DMS53 (cell line): ENCODE results near the gene TNIK.

Experiments
- DNase-seq: peaks from one replicate; lab custom pipeline; 2025; lab: John Stamatoyannopoulos, UW

The TNIK gene

DNA sequence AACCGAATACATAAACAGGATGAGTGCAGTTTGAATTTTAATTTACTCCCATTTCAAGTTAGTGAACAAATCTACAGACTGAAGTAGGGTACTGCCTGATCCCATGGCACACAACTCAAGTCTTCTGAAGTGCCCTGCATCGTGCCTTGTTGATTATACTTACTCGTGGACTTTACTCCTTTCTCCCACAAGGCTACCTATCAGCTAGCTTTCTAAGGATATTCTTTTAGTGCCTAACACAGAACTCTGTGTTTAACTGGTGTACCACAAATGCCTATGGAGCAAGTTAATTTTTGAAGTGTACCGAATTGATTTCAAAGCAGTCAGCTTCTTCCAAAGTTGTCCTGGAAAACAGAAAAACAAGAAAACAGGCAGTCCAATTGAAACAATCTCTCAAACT, 119.8 kb downstream of the TNIK start:
- DNase-seq, result peak; percentile 9

GRCh38 chr3:171339598-171339997, 120.6 kb downstream of the TNIK start:
- DNase-seq, result no peak

DNA sequence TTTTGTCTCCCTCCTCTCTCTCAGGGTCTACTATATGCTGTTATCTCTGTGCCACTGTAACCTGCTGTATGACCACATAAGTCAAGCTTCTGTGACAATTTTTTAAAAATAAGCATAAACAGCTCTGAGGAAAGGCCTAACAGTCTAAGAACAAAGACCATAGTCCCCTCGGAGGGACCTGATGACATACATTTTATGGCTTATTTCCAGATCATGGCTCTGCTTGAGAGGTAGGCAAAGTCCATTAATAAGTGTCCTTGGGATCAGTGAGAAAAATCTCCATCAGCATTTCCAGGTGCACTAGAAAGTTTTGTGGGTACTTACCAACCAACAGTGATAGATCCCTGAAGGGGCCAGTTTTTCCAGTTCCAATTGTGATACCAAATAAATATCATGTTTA, 123.8 kb downstream of the TNIK start:
- DNase-seq, result peak; percentile 26

DNA sequence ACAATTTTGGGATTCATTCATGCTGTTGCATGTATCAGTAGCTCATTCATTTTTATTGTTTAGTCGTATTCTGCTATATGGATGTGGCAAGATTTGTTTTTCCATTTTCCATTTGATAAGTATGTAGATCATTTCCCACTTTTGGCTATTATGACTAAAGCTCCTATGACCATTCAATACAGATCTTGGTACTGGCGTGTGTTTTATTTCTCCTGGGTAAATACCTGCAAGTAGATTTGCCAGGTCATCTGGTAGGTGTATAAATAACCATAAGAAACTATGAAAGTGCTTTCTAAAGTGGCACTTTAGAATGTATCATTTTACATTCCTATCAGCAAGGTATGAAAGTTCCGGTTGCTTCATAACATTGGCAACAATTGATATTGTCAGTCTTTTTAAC, 124.6 kb downstream of the TNIK start:
- DNase-seq, result peak; percentile 37

DNA sequence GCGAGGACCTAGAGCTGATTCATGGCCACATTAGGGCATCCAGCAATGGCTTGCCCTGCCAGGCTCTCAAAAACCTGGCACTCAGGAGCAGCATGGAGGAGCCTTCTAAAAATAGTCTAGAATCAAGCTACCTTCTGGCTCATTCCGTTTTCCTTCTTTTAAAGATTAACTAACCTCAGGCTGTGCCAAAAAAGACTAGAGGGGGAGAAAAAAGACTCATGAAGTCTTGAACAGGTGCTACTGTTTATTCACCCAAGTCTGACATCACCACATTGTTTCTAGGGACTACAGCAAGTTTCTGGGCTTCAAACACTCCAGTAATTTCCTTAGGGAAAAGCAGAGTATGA, 125.8 kb downstream of the TNIK start:
- peak; percentile 83 for DNase-seq

GRCh38 chr3:171333784-171334464, 126.3 kb downstream of the TNIK start:
- peak; percentile 37 for DNase-seq

DNA sequence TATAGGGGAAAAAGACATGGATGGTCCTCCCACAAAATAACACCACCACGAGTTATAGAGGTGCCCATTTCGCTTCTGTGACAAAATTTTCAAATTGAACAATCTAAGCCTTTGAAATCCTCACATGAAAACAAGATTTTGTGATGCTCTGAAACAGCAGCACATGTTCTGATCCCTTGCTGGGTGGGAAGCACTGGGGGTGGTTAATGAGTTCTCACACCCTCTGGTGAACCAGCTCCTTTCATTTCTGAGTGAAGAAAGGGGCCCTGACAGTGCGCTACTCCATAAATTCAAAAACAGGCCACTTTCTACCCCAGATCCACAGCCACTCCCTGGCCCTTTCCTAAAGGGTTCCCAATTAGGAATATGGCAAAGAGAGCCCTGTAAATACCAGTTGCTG, 129.3 kb downstream of the TNIK start:
- no peak for DNase-seq

- DNase-seq, result no peak
These were observed 130.5 kb downstream of the TNIK start for GRCh38 chr3:171329746-171330145.

GRCh38 chr3:171328419-171329082, 131.7 kb downstream of the TNIK start:
- DNase-seq, result peak; percentile 25

DNA sequence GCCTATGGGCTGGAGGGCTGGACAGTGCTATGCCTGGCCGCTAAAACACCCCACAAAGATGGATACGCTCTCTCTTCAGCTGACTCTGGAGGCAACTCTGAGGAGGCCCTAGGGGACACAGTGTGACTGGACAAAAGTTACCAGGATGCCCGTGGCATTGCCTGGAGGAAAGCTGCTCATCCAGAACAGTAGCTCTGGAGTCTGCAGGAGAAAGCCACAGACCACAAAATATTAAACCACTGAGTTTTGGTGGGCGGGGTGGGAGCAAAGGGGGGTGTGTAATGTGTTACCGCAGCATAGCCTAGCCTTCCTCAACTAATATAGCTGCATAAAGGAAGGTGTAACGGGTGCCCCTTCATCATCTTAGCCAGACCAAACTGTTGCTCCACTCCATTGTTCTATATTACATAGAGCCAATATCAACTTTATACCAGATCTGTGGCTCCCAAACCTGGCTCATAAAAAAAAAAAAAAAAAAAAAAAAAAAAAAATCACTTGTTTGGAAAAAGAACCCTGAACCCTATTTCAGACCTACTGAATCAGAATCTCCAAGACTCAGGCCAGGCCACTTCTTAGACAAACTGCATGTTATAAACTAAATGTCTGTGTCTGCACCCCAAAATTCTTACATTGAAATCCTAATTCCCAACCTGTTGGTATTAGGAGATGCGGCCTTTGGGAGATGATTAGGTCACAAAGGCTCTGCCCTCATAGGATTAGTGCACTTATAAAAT, 132.6 kb downstream of the TNIK start:
- DNase-seq, result no peak

DNA sequence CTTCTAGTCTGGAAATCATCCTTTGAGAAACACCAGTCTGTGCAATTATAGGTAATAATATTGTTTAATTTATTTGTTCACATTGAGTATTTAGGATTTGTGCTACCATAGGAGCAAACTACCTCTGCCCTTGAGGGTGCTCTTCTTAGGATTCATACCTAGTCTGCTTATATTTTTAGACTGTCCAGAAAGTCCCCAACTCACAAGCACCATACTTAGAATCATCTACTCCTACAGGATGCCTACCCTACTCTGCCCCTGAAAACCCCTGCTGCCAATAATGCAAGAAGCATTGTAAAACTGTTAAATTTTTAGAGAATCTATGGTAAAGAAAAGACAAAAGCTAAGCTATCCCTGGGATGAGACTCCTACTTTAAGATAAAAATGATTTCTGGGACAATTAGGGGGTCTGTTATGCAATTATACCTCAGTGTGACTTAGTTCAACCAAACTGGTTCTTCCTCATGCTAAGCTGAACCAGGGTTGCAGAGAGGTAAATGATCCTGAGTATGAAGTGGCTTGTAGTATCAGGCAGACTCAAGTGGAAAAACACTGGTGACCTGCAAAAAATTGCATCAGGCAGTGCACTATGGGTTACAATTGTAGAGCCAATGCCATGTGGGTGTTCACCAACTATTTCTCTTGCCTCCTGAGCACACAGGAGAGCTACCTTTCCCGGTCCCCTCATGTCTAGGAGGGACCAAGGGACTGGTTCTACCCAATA, 133.3 kb downstream of the TNIK start:
- peak; percentile 4 for DNase-seq

DNA sequence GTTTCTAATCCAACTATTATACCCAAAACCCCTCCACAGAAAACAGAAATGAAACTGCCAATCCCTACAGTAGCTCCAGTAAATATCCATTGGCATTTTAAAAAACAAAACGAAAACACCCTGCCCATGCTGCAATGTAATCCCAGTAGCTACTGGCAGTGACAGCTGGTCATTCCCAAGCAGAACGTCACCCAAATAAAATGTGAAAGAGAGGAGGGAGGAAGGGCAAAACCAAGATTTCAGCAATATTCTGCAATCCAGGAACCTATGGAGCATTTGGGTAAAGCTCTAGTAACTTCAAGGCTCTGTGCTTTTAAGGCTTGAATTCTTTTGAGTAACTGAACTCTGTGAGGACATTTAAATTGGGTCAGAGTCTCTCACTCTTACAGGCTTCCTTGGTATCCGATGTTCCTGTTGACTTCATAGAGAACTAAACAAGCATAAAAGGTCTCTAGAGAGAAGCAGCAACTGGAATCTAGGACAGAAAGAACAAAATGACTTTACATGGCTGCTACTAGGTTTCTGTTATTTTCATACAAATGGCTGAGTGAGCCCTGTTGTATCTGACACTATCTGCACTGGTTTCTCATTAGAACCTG, 136.2 kb downstream of the TNIK start:
- DNase-seq, result no peak

DNA sequence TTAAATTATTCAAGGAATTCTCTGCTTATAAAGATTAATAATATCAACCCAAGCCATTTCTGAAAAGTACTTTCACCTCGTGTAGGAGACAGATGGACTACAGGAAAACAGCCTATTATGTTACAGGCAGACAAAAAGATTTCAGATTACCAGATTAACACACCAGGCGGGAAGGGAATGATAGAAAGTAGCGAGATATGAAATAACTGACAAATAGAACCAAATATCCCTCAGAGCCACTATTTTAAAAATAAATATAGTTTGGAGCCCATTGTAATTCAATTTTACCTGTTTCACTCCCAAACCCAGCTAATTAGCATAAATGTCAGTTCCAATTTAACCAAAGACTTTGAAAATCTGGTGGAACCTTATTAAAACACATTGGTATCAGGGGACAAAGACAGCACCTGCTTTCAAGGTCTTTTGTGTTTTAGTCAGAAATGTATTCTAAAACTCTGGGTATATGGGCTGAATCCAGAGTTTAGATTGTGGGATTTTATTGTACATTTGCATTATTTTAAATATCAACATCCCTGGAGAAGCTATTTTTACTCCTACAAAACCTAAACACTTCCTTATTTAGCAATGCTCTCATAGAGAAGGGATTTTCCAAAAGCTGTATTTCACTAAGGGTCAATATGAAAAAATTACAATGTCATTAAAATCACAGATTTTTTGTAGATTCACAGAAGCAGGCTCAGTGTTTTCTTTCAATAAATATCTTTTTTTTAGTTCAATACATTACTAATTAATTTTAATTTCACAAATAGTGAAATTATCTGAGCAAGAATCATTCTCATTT, 138.4 kb downstream of the TNIK start:
- no peak for DNase-seq

DNA sequence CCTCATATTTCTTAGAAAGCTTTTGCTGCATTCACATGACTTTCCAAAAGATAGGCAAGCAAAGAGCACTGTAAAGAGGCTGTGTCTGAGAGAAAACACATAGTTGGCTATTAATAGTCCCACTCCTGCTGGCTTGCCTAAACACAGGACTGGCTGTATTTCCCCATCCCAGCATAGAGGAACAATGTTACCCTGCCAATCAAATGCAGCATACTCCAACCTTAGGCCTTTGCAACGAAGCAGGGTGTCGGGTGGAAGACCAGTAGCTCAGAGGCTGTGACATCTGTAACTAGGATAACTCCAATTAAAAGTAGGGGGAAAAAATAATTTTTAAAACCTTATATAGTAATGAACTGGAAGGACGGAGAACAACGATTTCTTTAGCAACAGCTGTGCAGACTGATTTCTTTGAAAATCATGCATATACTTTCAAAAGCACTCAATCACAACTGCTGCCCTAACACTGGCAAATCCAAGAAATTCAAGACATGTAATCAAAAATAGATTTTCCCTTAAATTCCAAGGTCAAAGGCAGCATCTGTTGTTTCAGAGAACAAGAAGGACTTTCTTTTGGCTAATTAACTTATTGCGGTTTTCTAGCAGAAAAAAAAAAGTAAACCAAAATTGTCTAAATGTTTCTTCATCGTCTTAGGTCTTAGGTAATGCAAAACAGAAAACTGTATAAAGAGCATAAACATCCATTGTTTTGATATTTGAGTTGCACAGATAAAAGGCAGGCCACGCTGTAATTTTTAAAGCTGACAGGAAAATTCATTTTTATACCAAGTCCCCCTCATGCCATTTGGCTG, 139.3 kb downstream of the TNIK start:
- DNase-seq, result no peak

DNA sequence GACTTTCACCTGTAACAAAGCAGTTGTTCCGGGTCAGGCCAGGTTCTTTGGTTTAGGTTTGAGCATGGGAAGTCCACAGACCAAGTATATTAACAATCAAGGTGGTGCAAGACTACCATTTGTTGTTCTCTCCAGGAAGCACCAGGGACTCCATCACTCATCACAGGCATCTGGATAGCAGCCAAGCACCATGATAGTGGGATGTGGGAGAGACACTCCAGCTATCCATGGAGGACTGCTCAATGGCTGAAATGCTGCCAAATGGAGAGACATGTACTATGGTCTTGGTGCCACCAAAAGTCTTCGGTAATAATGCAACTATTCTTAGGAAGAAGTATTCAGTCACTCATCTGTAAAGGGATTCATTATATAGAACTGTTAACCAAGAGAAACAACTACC, 143.0 kb downstream of the TNIK start:
- DNase-seq, result no peak

DNA sequence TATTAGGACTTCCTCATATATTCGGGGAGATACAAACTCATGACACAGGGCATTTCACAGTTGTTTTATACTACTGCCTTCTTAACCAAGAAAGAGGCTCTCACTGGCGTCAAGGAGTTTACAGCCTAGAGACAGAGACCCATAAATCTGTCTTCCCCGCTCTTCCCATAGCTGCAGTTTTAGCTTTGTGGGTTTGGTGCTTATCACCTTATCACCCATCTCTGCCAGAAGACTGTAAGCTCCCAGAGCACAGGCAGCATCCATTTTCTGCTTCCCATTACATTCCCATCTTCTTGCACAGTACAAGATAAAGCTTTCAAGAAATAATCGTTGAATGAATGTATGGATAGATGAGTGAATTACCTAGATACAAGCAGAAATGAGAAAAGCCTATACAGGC, 144.3 kb downstream of the TNIK start:
- DNase-seq, result no peak

DNA sequence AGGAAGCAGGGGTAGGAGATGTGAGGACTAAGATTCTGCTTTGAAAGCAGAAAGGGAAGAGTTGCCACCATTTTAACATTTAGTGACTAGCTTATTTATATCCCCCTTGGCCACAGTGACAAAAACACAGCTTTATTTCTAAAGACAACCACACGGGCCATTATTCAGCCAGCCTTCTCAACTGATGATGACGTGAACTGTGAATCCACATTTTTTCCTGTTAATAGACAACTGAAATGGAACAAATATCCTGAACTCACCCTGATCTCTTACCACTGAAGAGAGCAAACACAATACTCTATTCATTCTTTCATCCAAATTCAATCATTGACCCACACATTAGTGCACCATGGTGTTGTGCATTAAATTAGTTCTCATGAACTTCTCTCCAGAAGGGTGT, 145.1 kb downstream of the TNIK start:
- no peak for DNase-seq

- DNase-seq, result no peak
These were observed 145.9 kb downstream of the TNIK start for GRCh38 chr3:171314341-171314740.

DNA sequence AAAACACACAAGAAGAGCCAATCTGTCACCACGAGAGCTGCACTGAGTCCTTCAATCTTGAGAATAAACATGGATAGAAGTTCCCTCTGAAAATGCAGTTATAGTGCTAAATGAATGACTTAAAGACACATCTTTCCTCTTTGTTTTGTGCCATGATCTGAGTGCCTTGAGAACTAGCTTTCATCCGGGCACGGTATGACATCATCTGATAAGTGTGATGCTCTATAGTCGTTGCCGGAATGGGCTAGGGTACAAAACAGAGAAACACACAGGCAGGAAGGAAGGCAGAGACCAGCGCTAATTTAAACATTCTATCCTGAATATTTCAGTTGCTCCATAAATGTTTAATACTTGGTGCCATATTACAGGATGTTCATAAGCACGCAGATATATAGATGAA, 146.5 kb downstream of the TNIK start:
- no peak for DNase-seq

- DNase-seq, result no peak
These were observed 147.5 kb downstream of the TNIK start for GRCh38 chr3:171312741-171313140.

GRCh38 chr3:171311784-171312183, 148.4 kb downstream of the TNIK start:
- no peak for DNase-seq
